H1 (cell line): ENCODE data around the gene CRTC3. TPM values are rescaled to one million over a fixed set of nuclear protein-coding genes. Genes with fewer than 3 reads are reported as not detected.

Experiments used
- EZH2 ChIP-seq: fragments of 200-600 bp; sonication (generic); IDR thresholded peaks from 2 replicates; pipeline ENCODE4 v1.7.1; 2012; ENCODE audit warnings: low read depth, mild to moderate bottlenecking, moderate library complexity, low read length, inconsistent platforms; ENCODE audit not compliant: severe bottlenecking
- RNF2 ChIP-seq: fragments of 200-900, 300-1000 bp; sonication (generic); IDR thresholded peaks from 2 replicates; pipeline ENCODE4 v1.7.1; 2016; ENCODE audit warnings: borderline replicate concordance, low read depth, mild to moderate bottlenecking, antibody characterized with exemption, low read length; ENCODE audit not compliant: poor library complexity, severe bottlenecking; ENCODE audit errors: missing control alignments
- polyA plus RNA-seq, 7 experiments: library from polyadenylated mRNA; depleted of rRNA in 3 of 7; stranded (reverse) in 5 of 7; unstranded in 2 of 7; fragments of >200 nt in 5 of 7; fragments of 200-250 nt in 2 of 7; gene quantifications; 1 replicate in 5 of 7; 2 replicates in 1 of 7; 4 replicates in 1 of 7; pipeline versions ENCODE4 v1.2.1 to v1.2.3, GENCODE V29; 2011 to 2013; ENCODE audit warnings: missing spikeins in 2 of 7, mixed read lengths in 2 of 7
- total RNA-seq: library from RNA; stranded (reverse); fragmentation: NEBNext Ultra II Directional; extraction: Animal tissue kit (Norgen Biotek cat#: 25700); gene quantifications from 2 replicates; pipeline ENCODE4 v1.2.1, GENCODE V29; 2021

Gene CRTC3
- total and polyA plus RNA-seq, 2 of the 8 experiments (the other 6 are each of a cell fraction or from before 2014, with no cell fraction given): 5.0 to 5.3 TPM

DNA sequence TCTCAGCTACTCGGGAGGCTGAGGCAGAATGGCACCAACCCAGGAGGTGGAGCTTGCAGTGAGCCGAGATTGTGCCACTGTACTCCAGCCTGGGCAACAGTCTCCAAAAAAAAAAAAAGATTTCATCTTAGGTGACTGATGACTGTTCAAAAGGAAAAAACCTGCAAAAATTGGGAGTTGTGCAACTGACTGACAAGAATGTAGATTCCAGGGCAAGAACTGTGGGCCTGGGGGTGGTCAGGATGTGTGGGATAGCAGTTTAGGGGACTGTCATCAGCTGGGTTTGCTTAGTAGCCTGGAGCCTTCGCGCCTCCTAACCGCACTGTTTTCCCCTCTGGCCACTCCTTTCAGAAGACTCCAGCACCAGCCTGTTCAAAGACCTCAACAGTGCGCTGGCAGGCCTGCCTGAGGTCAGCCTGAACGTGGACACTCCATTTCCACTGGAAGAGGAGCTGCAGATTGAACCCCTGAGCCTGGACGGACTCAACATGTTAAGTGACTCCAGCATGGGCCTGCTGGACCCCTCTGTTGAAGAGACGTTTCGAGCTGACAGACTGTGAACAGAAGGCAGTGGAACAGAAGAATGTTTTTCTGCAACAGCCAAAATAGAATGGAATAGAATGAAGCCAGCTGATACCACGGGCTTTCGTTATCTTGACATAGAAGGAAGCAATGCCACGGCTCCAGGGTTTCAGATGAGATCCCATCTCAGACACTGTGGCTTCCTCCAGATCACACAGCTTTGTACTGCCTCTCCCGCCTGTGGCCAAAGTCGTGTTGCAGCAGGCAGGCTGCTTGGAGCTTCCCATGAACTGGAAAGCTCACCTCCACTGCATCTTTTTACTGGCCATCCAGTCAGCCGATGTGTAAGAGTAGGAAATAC is 112.1 kb downstream of the CRTC3 start (continued):
- TF ChIP-seq RNF2 (no peak), EZH2 (no peak)
